ENCODE results near the gene BFSP1. TPM values are rescaled to one million over a fixed set of nuclear protein-coding genes. Genes with fewer than 3 reads are reported as not detected.

Gene BFSP1
- total RNA-seq, 4 donors from 2014 or later = 0.38 to 2.0 (median 0.98) TPM

- DNase-seq (ENCODE audit: low spot score) (no peak), ATAC-seq (ENCODE audit: low FRiP score) (no peak)
- TF ChIP-seq, protein P1, sequence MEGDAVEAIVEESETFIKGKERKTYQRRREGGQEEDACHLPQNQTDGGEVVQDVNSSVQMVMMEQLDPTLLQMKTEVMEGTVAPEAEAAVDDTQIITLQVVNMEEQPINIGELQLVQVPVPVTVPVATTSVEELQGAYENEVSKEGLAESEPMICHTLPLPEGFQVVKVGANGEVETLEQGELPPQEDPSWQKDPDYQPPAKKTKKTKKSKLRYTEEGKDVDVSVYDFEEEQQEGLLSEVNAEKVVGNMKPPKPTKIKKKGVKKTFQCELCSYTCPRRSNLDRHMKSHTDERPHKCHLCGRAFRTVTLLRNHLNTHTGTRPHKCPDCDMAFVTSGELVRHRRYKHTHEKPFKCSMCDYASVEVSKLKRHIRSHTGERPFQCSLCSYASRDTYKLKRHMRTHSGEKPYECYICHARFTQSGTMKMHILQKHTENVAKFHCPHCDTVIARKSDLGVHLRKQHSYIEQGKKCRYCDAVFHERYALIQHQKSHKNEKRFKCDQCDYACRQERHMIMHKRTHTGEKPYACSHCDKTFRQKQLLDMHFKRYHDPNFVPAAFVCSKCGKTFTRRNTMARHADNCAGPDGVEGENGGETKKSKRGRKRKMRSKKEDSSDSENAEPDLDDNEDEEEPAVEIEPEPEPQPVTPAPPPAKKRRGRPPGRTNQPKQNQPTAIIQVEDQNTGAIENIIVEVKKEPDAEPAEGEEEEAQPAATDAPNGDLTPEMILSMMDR (IDR thresholded peaks at IDR 0.05) = no peak
Observed at GRCh38 chr20:17500271-17500670, 30.9 kb downstream of the BFSP1 start.

DNA sequence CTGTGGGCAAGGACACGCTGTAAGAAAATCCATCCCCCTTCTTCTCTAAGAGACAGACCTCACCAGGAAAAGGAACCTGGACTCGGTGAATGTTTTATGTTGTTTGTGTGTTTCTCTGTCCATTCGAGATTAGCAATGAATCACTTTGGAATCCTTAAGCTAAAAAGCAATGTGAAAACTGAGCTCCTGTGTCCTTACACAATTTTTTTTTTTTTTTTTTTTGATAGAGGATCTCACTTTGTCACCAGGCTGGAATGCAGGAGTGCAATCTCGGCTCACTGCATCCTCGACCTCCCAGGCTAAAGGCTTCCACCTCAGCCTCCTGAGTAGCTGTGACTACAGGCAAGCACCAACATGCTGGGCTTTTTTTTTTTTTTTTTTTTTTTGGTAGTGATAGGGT lies 32.1 kb downstream of the BFSP1 start:
- no peak for ATAC-seq (ENCODE audit: low FRiP score)

DNA sequence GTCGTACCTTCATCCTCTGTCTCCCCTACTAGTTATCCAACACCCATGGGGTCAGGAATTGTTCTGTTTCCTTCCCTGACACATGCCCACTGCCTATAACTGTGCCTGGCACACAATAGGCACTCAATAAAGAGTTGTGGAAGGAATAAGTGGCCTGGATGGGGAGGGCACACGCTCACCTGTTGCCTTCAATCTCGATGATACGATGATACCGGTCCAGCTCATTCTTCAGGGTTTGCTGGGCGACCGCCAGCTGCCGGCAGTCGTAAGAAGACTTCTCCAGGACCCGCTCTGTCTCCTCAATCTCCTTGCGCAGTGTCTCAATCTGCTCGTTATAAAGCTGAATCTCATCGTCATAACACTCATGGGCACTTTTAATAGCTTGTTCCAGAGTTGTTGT lies 32.5 kb downstream of the BFSP1 start:
- TF ChIP-seq, protein P1 (IDR thresholded peaks at IDR 0.05) = no peak
- ATAC-seq (ENCODE audit: low FRiP score) = no peak
- DNase-seq (ENCODE audit: low spot score) = no peak

More for the DNA sequence above, 32.1 kb downstream of the BFSP1 start:
- TF ChIP-seq, protein P1 (IDR thresholded peaks at IDR 0.05) = no peak
- DNase-seq (ENCODE audit: low spot score) = no peak

DNA sequence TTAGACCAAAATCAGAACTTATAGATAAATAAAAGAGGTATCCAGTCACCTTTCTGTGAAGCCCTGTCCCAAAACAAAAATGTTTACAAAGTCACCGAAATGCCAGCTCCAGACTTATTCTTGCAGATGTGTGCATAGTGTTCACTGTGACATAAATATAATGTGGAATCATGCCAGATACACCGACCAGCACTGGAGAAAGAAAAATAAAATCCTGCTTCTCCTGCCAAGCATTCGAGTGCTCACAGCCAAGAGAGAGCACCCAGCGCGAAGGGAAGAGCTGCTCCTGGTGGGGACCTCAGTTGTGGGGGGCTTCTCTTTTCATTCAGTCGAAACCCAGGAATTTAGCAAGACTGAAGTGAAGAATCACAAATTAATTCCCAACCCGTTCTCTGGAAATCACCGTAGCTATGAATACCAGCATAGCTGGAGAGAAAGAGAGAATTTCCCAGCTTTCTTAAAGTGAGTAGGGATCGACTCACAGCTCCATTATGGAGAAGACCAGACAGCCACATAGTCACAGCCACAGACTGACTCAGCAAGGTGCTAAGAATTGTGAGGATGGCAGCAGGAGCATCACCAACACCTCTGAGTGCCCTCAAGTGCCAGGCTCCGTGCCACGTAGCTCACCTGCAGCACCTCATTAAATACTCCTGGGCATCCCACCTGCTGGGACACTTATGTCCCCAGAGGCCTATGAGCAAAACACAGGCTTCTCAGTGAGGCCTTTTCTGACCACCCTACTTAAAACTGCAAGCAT lies 33.2 kb downstream of the BFSP1 start:
- DNase-seq (ENCODE audit: low spot score) = no peak
- TF ChIP-seq, protein P1 (IDR thresholded peaks at IDR 0.05) = no peak
- no peak for ATAC-seq (ENCODE audit: low FRiP score)

GRCh38 chr20:17495826-17496225 lies 35.4 kb downstream of the BFSP1 start:
- ATAC-seq (ENCODE audit: low FRiP score) (no peak), DNase-seq (ENCODE audit: low spot score) (no peak)
- TF ChIP-seq, protein P1 (IDR thresholded peaks at IDR 0.05) = no peak

DNA sequence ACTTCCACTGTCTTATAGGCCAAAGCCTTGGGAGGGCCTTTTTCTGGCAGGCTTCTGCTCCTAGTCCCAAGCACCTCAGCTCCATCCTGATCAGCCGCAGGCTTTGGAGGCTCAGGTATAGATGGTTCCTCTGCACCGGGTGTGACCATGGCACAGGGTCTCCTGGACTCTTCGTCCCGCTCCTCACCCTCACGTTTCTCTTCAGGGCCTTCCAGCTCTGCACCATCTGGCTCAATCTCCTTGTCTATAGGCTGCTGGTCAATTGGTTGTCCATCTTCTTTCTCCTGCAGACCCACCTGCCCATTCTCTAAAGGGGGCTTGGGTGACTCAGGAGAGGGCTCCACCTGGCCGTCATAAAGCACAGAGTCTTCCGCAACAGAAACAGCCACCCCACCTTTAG lies 37.0 kb downstream of the BFSP1 start:
- ATAC-seq (ENCODE audit: low FRiP score) = no peak
- TF ChIP-seq, protein P1 (IDR thresholded peaks at IDR 0.05) = no peak
- no peak for DNase-seq (ENCODE audit: low spot score)

DNA sequence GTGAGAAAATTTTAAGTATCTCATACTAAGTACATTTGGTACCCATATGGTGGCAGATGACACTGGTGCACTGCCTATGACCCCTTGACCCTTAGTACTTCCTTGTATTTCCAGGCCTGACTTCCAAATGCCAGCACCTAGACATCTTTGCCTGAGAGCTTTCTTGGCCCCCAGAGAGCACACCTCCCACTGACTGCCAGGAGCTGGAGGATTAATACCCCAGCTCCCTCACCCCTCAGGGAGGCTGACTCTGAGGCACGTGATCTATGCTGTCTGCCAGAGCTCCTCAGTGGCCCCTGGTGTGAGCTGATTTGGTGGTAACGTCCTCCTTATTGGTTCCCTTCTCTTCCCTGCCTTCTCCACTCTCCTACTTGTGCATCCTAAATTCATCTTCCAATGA lies 38.0 kb downstream of the BFSP1 start:
- no peak for ATAC-seq (ENCODE audit: low FRiP score)
- TF ChIP-seq, protein P1 (IDR thresholded peaks at IDR 0.05) = no peak
- no peak for DNase-seq (ENCODE audit: low spot score)
